ENCODE results near the gene PTGES2. TPM values are rescaled to one million over a fixed set of nuclear protein-coding genes. Genes with fewer than 3 reads are reported as not detected.

PTGES2 gene
- total RNA-seq, 2 donors from 2014 or later: 73.5 to 84.5 TPM

- 93 to 98% methylated on average over 4 to 6 of the region's 6 CpGs for WGBS, 2 experiments (ENCODE audit: insufficient coverage in 1 of 2, insufficient read length in 1 of 2)
- Histone ChIP-seq H3K9me3 (ENCODE audit: control insufficient read depth, low read length) (no peaks in the 10 kb centered on the region), H3K4me3 (ENCODE audit: low read length) (no peak overlapping the region), H3K36me3 (ENCODE audit: control insufficient read depth, insufficient read depth, low read length) (peaks cover 63% of the 10 kb centered on the region), H3K27ac (ENCODE audit: low read depth, low read length) (peak overlapping the region; percentile 3), H3K4me1 (ENCODE audit: control insufficient read depth, insufficient read depth, low read length) (peaks cover 15% of the 10 kb centered on the region), H3K9ac (ENCODE audit: extremely low read depth, low read length, poor library complexity, severe bottlenecking) (no peak overlapping the region), H3K27me3 (ENCODE audit: control insufficient read depth, insufficient read depth, low read length, poor library complexity, severe bottlenecking) (no peaks in the 10 kb centered on the region)
- no peak overlapping the region for H3K27ac Mint-ChIP-seq
- no peaks in the 10 kb centered on the region for H3K27me3 Mint-ChIP-seq (ENCODE audit: insufficient read depth)
- no peak overlapping the region for H3K4me3 Mint-ChIP-seq
- H3K9me3 Mint-ChIP-seq: no peaks in the 10 kb centered on the region
- no peak for DNase-seq
- TF ChIP-seq, protein P1, sequence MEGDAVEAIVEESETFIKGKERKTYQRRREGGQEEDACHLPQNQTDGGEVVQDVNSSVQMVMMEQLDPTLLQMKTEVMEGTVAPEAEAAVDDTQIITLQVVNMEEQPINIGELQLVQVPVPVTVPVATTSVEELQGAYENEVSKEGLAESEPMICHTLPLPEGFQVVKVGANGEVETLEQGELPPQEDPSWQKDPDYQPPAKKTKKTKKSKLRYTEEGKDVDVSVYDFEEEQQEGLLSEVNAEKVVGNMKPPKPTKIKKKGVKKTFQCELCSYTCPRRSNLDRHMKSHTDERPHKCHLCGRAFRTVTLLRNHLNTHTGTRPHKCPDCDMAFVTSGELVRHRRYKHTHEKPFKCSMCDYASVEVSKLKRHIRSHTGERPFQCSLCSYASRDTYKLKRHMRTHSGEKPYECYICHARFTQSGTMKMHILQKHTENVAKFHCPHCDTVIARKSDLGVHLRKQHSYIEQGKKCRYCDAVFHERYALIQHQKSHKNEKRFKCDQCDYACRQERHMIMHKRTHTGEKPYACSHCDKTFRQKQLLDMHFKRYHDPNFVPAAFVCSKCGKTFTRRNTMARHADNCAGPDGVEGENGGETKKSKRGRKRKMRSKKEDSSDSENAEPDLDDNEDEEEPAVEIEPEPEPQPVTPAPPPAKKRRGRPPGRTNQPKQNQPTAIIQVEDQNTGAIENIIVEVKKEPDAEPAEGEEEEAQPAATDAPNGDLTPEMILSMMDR (conservative IDR thresholded peaks at IDR 0.05): no peak
- H3K4me1 Mint-ChIP-seq: peaks cover 8% of the 10 kb centered on the region
- H3K36me3 Mint-ChIP-seq (ENCODE audit: low read depth): peaks cover 50% of the 10 kb centered on the region
Observed at GRCh38 chr9:128104171-128104618, 23.3 kb downstream of the PTGES2 start.

DNA sequence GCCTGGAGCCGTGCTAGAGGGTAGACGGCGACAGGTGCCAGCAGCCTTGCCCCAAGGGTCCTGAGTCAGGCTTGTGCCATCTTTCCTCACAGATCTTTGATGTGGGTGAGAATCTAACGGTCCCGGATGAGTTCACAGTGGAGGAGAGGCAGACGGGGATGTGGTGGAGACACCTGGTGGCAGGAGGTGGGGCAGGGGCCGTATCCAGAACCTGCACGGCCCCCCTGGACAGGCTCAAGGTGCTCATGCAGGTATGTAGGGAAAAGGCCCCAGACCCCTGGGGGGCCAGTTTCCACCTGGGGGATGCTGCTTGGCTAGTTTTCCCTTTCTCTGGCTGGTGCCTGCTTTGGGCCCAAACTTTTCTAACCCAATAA, 24.0 kb downstream of the PTGES2 start:
- no peaks in the 10 kb centered on the region for H3K27me3 ChIP-seq (ENCODE audit: control insufficient read depth, insufficient read depth, low read length, poor library complexity, severe bottlenecking)
- no peak overlapping the region for H3K4me3 ChIP-seq (ENCODE audit: low read length)
- H3K27ac Mint-ChIP-seq: peak overlapping the region; percentile 64
- H3K4me3 Mint-ChIP-seq: no peak overlapping the region
- no peak overlapping the region for H3K27ac ChIP-seq (ENCODE audit: low read depth, low read length)
- 92 to 94% methylated on average over 3 to 8 of the region's 8 CpGs for WGBS, 2 experiments (ENCODE audit: insufficient coverage in 1 of 2, insufficient read length in 1 of 2)
- H3K4me1 Mint-ChIP-seq: peaks cover 14% of the 10 kb centered on the region
- peaks cover 50% of the 10 kb centered on the region for H3K36me3 Mint-ChIP-seq (ENCODE audit: low read depth)
- peaks cover 62% of the 10 kb centered on the region for H3K36me3 ChIP-seq (ENCODE audit: control insufficient read depth, insufficient read depth, low read length)
- H3K27me3 Mint-ChIP-seq (ENCODE audit: insufficient read depth): no peaks in the 10 kb centered on the region
- H3K9me3 Mint-ChIP-seq: no peaks in the 10 kb centered on the region
- TF ChIP-seq, protein P1 (conservative IDR thresholded peaks at IDR 0.05): peak; percentile 73
- peak; percentile 78 for DNase-seq
- H3K9me3 ChIP-seq (ENCODE audit: control insufficient read depth, low read length): no peaks in the 10 kb centered on the region
- peaks cover 20% of the 10 kb centered on the region for H3K4me1 ChIP-seq (ENCODE audit: control insufficient read depth, insufficient read depth, low read length)
- no peak overlapping the region for H3K9ac ChIP-seq (ENCODE audit: extremely low read depth, low read length, poor library complexity, severe bottlenecking)

GRCh38 chr9:128102861-128103588, 24.5 kb downstream of the PTGES2 start:
- no peak overlapping the region for H3K4me3 Mint-ChIP-seq
- no peaks in the 10 kb centered on the region for H3K27me3 Mint-ChIP-seq (ENCODE audit: insufficient read depth)
- Histone ChIP-seq H3K27ac (ENCODE audit: low read depth, low read length) (no peak overlapping the region), H3K9ac (ENCODE audit: extremely low read depth, low read length, poor library complexity, severe bottlenecking) (no peak overlapping the region), H3K4me1 (ENCODE audit: control insufficient read depth, insufficient read depth, low read length) (peaks cover 20% of the 10 kb centered on the region), H3K27me3 (ENCODE audit: control insufficient read depth, insufficient read depth, low read length, poor library complexity, severe bottlenecking) (no peaks in the 10 kb centered on the region), H3K36me3 (ENCODE audit: control insufficient read depth, insufficient read depth, low read length) (peaks cover 56% of the 10 kb centered on the region), H3K9me3 (ENCODE audit: control insufficient read depth, low read length) (no peaks in the 10 kb centered on the region), H3K4me3 (ENCODE audit: low read length) (no peak overlapping the region)
- peak; percentile 62 for DNase-seq
- peaks cover 16% of the 10 kb centered on the region for H3K4me1 Mint-ChIP-seq
- H3K36me3 Mint-ChIP-seq (ENCODE audit: low read depth): peaks cover 48% of the 10 kb centered on the region
- 92 to 95% methylated on average over 20 to 23 of the region's 23 CpGs for WGBS, 2 experiments (ENCODE audit: insufficient coverage in 1 of 2, insufficient read length in 1 of 2)
- TF ChIP-seq, protein P1 (conservative IDR thresholded peaks at IDR 0.05): no peak
- H3K9me3 Mint-ChIP-seq: no peaks in the 10 kb centered on the region
- peak overlapping the region; percentile 66 for H3K27ac Mint-ChIP-seq

Data from endodermal cell (in vitro differentiated cells).